Testis (tissue), 3 donors: ENCODE data around the gene SIGLEC14. TPM values are rescaled to one million over a fixed set of nuclear protein-coding genes. Genes with fewer than 3 reads are reported as not detected.
"Not testable (repeated sequence)": the region's sequence is repeated elsewhere in the genome, so short reads cannot be mapped to it uniquely, and the experiment has no call there.

Experiments used
- DNase-seq: peaks from one replicate; pipeline ENCODE4 v3.0.0-alpha.2; 2019
- H3K27ac ChIP-seq, 2 donors: fragments of 200-600 bp; sonication (generic); one replicate each; pipeline ENCODE4 v1.5.1; 2019
- H3K27me3 ChIP-seq: fragments of 200-600 bp; sonication (generic); one replicate; pipeline ENCODE4 v1.5.1; 2019
- H3K36me3 ChIP-seq: fragments of 200-600 bp; sonication (generic); one replicate; pipeline ENCODE4 v1.5.1; 2017; ENCODE audit warnings: low read depth; ENCODE audit errors: missing control alignments
- H3K4me1 ChIP-seq: fragments of 200-600 bp; sonication (generic); one replicate; pipeline ENCODE4 v1.5.1; 2019
- H3K4me3 ChIP-seq, 2 donors: fragments of 200-600 bp; sonication (generic); one replicate each; pipeline ENCODE4 v1.5.1; 2017 to 2019
- H3K9me3 ChIP-seq: fragments of 200-600 bp; sonication (generic); one replicate; pipeline ENCODE4 v1.5.1; 2017
- POLR2A ChIP-seq: fragments of 450-650 bp; IDR thresholded peaks from one replicate; pipeline ENCODE4 v1.6.1; 2017; ENCODE audit warnings: antibody characterized with exemption, mild to moderate bottlenecking, moderate library complexity
- WGBS, 2 donors: methylation state at CpG; one replicate each; pipeline ENCODE4 v1.1.5; 2018; 5-methylcytosine and 5-hydroxymethylcytosine counted together
- intact Hi-C: fragments of 100-400 bp; cut with DNase I; formaldehyde crosslinking; loops from one replicate; pipeline ENCODE4 v1.15.1; 2023; ENCODE audit warnings: low total_unique reads
- polyA plus RNA-seq: library from polyadenylated mRNA; stranded (reverse); fragments of 350-450 nt; fragmentation: Illumina TruSeq; extraction: RNeasy Lipid Tissue Mini Kit (QIAGEN cat#74804); gene quantifications from one replicate; pipeline ENCODE4 v1.2.3, GENCODE V29; 2014; ENCODE audit warnings: low read depth, low replicate concordance; ENCODE audit not compliant: insufficient read depth
- total RNA-seq, 2 donors: library from RNA; depleted of rRNA; stranded (reverse); fragments of >200 nt; gene quantifications; one replicate each; pipeline ENCODE4 v1.2.3, GENCODE V29; 2016
- TF ChIP-seq, protein P1 (sequence below), 3 experiments: fragments of 450-650 bp in 2 of 3; fragments of 200-600 bp in 1 of 3; sonication (generic) in 1 of 3; IDR thresholded peaks; one replicate each; pipeline ENCODE4 v1.5.1; 2016 to 2019; ENCODE audit warnings: antibody characterized with exemption in 3 of 3, mild to moderate bottlenecking in 2 of 3, moderate library complexity in 1 of 3

The SIGLEC14 gene
- total and polyA plus RNA-seq, 3 donors from 2014 or later, result 1.5 to 5.7 (median 3.7) TPM

DNA sequence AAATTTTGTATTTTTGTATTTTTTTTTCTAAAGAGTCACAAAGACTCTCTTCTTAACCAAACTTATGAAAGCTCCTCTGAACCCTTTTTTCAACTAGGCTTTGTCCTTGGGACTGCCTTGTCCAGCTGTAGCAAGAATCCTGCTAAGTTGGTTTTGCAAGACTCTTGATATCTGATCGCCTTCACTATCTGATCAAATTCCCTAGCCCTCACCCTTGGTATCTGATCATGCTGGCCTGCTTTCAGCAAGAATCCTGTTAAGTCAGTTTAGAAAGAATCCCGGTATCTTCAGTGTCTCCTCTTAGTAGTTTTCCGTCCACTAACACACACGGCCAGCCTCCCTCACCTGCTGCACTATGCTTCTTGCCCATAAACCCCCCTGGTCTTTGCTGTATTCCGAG, 14.5 kb downstream of the SIGLEC14 start:
- DNase-seq, result no peak
- 79 to 82% methylated on average over 5 of the region's 5 CpGs for WGBS, 2 donors
- intact Hi-C loops, result no loop called here
- no peaks in the 10 kb centered on the region for H3K9me3 ChIP-seq
- no peaks in the 10 kb centered on the region for H3K36me3 ChIP-seq
- no peak overlapping the region for H3K4me3 ChIP-seq
- no peak overlapping the region for H3K27ac ChIP-seq
- TF ChIP-seq POLR2A, result no peak
- TF ChIP-seq, protein P1, sequence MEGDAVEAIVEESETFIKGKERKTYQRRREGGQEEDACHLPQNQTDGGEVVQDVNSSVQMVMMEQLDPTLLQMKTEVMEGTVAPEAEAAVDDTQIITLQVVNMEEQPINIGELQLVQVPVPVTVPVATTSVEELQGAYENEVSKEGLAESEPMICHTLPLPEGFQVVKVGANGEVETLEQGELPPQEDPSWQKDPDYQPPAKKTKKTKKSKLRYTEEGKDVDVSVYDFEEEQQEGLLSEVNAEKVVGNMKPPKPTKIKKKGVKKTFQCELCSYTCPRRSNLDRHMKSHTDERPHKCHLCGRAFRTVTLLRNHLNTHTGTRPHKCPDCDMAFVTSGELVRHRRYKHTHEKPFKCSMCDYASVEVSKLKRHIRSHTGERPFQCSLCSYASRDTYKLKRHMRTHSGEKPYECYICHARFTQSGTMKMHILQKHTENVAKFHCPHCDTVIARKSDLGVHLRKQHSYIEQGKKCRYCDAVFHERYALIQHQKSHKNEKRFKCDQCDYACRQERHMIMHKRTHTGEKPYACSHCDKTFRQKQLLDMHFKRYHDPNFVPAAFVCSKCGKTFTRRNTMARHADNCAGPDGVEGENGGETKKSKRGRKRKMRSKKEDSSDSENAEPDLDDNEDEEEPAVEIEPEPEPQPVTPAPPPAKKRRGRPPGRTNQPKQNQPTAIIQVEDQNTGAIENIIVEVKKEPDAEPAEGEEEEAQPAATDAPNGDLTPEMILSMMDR (IDR thresholded peaks at IDR 0.05), result no peak
- no peaks in the 10 kb centered on the region for H3K4me1 ChIP-seq
- no peaks in the 10 kb centered on the region for H3K27me3 ChIP-seq

- intact Hi-C loops, H3K9me3 ChIP-seq: not testable (repeated sequence)
- WGBS, 2 donors, result 58 to 61% methylated on average over 8 to 11 of the region's 13 CpGs
Measured at GRCh38 chr19:51630315-51630714, 16.3 kb downstream of the SIGLEC14 start, which contains the start of gene SIGLEC5. TSS of gene SIGLEC5 (minus strand) at chr19:51630401. CDS start at chr19:51630335, 66 bp downstream.

GRCh38 chr19:51628153-51628939, 18.3 kb downstream of the SIGLEC14 start:
- no peaks in the 10 kb centered on the region for H3K36me3 ChIP-seq
- no peak overlapping the region for H3K4me3 ChIP-seq
- H3K9me3 ChIP-seq, result no peaks in the 10 kb centered on the region
- intact Hi-C loops, result no loop called here
- WGBS, 2 donors, result 79 to 81% methylated on average over 13 to 14 of the region's 14 CpGs
- H3K27ac ChIP-seq, result no peak overlapping the region
- H3K4me1 ChIP-seq, result no peaks in the 10 kb centered on the region
- no peaks in the 10 kb centered on the region for H3K27me3 ChIP-seq
- DNase-seq, result no peak
- no peak for TF ChIP-seq POLR2A
- TF ChIP-seq, protein P1 (IDR thresholded peaks at IDR 0.05), result no peak

More at GRCh38 chr19:51630315-51630714, 16.3 kb downstream of the SIGLEC14 start, which contains the start of gene SIGLEC5:
- H3K27me3 ChIP-seq, DNase-seq, H3K4me3 ChIP-seq, H3K36me3 ChIP-seq, H3K4me1 ChIP-seq, H3K27ac ChIP-seq: not testable (repeated sequence)

- TF ChIP-seq, protein P1 (IDR thresholded peaks at IDR 0.05), result no peak
- TF ChIP-seq POLR2A, result no peak
- H3K4me1 ChIP-seq, result no peaks in the 10 kb centered on the region
- WGBS, 2 donors, result 52 to 65% methylated on average over 9 to 16 of the region's 16 CpGs
- H3K27ac ChIP-seq, result no peak overlapping the region
- H3K4me3 ChIP-seq, result no peak overlapping the region
- no peaks in the 10 kb centered on the region for H3K9me3 ChIP-seq
- intact Hi-C loops, result no loop called here
- no peaks in the 10 kb centered on the region for H3K27me3 ChIP-seq
- DNase-seq, result no peak
- no peaks in the 10 kb centered on the region for H3K36me3 ChIP-seq
Measured at GRCh38 chr19:51627491-51628138, 19.0 kb downstream of the SIGLEC14 start.

DNA sequence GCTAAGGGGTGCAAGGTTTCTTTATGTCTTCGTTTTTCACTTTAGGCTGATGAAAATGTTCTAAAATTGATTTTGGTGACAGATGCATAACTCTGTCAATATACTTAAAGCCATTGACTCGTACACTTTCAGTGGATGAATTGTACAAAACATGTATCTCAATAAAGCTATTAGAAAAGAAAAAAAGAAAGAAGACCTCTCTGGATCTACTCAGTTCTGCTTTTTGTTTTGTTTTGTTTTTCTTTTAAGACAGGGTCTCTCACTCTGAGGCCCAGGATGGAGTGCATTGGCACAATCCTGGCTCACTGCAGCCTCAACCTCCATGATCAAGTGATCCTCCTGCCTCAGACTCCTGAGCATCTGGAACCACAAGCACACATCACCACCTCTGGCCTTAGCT, 19.9 kb downstream of the SIGLEC14 start:
- H3K4me3 ChIP-seq, result no peak overlapping the region
- DNase-seq, result no peak
- H3K27ac ChIP-seq, result no peak overlapping the region
- intact Hi-C loops, result no loop called here
- no peaks in the 10 kb centered on the region for H3K4me1 ChIP-seq
- no peaks in the 10 kb centered on the region for H3K9me3 ChIP-seq
- H3K27me3 ChIP-seq, result no peaks in the 10 kb centered on the region
- whole genome bisulfite sequencing, 2 donors, result 73% methylated on average over 2 of the region's 2 CpGs
- H3K36me3 ChIP-seq, result no peaks in the 10 kb centered on the region
- TF ChIP-seq, protein P1 (IDR thresholded peaks at IDR 0.05), result no peak
- TF ChIP-seq POLR2A, result no peak
